Calu3 (cell line): Measurements from ENCODE around the gene C2orf76. TPM values are rescaled to one million over a fixed set of nuclear protein-coding genes. Genes with fewer than 3 reads are reported as not detected.
A peak's percentile ranks its signal among the peaks of the same experiment; 100 is the strongest.

ENCODE experiments used
- BruUV-seq: library from RNA; stranded (reverse); fragments of 400-500 nt; replicated peaks from 2 replicates; lab custom pipeline; 2021; lab: Mats Ljungman, UMichigan
- CTCF ChIA-PET: fragments of 300-600 bp; sonication (Branson Sonifier 250); formaldehyde crosslinking; loops from one replicate; lab custom pipeline; 2022; ENCODE audit warnings: antibody characterized with exemption; lab: Charles Lee
- DNase-seq: peaks from one replicate; pipeline ENCODE4 v3.0.0; 2022
- H3K27ac Mint-ChIP-seq: one replicate; pipeline ENCODE4 v1.8.0; 2022; ENCODE audit warnings: mixed read lengths; ENCODE audit not compliant: unreplicated experiment
- H3K27me3 Mint-ChIP-seq: one replicate; pipeline ENCODE4 v1.8.0; 2022; ENCODE audit warnings: mixed read lengths; ENCODE audit not compliant: unreplicated experiment
- H3K36me3 Mint-ChIP-seq: one replicate; pipeline ENCODE4 v1.8.0; 2022; ENCODE audit warnings: mild to moderate bottlenecking, moderate library complexity, mixed read lengths; ENCODE audit not compliant: insufficient read depth, unreplicated experiment
- H3K4me1 Mint-ChIP-seq: one replicate; pipeline ENCODE4 v1.8.0; 2022; ENCODE audit warnings: mild to moderate bottlenecking, low read depth, mixed read lengths; ENCODE audit not compliant: unreplicated experiment
- H3K4me3 Mint-ChIP-seq: one replicate; pipeline ENCODE4 v1.8.0; 2022; ENCODE audit warnings: mild to moderate bottlenecking, low read depth, moderate library complexity, mixed read lengths; ENCODE audit not compliant: unreplicated experiment
- H3K9me3 Mint-ChIP-seq: one replicate; pipeline ENCODE4 v1.8.0; 2022; ENCODE audit warnings: low read depth, mixed read lengths; ENCODE audit not compliant: unreplicated experiment
- CTCF ChIP-seq: fragments of 200-600 bp; IDR thresholded peaks from one replicate; pipeline ENCODE4 v1.8.0; 2022; ENCODE audit warnings: antibody characterized with exemption; ENCODE audit not compliant: unreplicated experiment
- intact Hi-C: fragments of 100-400 bp; cut with micrococcal nuclease; formaldehyde crosslinking; loops from one replicate; pipeline ENCODE4 v1.10.0; 2022; ENCODE audit not compliant: unreplicated experiment
- total RNA-seq: library from RNA; stranded (reverse); gene quantifications from 2 replicates; pipeline ENCODE4 v1.2.3, GENCODE V29; 2022

The C2orf76 gene
- total RNA-seq, 1 experiment from 2014 or later: 7.1 TPM

- Mint-ChIP-seq H3K9me3 (no peaks in the 10 kb centered on the region), H3K36me3 (peaks cover 38% of the 10 kb centered on the region), H3K27me3 (no peaks in the 10 kb centered on the region), H3K4me1 (peaks cover 23% of the 10 kb centered on the region), H3K27ac (no peak overlapping the region), H3K4me3 (peak overlapping the region; percentile 60)
- no peak for TF ChIP-seq CTCF
- intact Hi-C loops: no loop called here
- no peak for DNase-seq
- CTCF ChIA-PET: no interaction called here
- BruUV-seq: no TSS peak
These were observed 1.8 kb downstream of the C2orf76 start for GRCh38 chr2:119364798-119365197.

GRCh38 chr2:119360423-119360966 is 6.1 kb downstream of the C2orf76 start:
- Mint-ChIP-seq H3K4me1 (peaks cover 17% of the 10 kb centered on the region), H3K36me3 (no peaks in the 10 kb centered on the region), H3K27ac (no peak overlapping the region), H3K9me3 (no peaks in the 10 kb centered on the region), H3K4me3 (no peak overlapping the region), H3K27me3 (no peaks in the 10 kb centered on the region)
- no peak for TF ChIP-seq CTCF
- intact Hi-C loops: no loop called here
- CTCF ChIA-PET: no interaction called here
- no peak for DNase-seq
- no TSS peak for BruUV-seq

GRCh38 chr2:119359774-119360173 is 6.9 kb downstream of the C2orf76 start:
- no peak overlapping the region for H3K4me3 Mint-ChIP-seq
- H3K27ac Mint-ChIP-seq: no peak overlapping the region
- no peaks in the 10 kb centered on the region for H3K9me3 Mint-ChIP-seq
- intact Hi-C loops: no loop called here
- H3K4me1 Mint-ChIP-seq: peaks cover 11% of the 10 kb centered on the region
- no peaks in the 10 kb centered on the region for H3K36me3 Mint-ChIP-seq
- no TSS peak for BruUV-seq
- no peak for TF ChIP-seq CTCF
- DNase-seq: no peak
- CTCF ChIA-PET: no interaction called here
- H3K27me3 Mint-ChIP-seq: no peaks in the 10 kb centered on the region

GRCh38 chr2:119354860-119355259 is 11.8 kb downstream of the C2orf76 start:
- no peak for TF ChIP-seq CTCF
- DNase-seq: no peak
- H3K36me3 Mint-ChIP-seq: no peaks in the 10 kb centered on the region

More at GRCh38 chr2:119354860-119355259, 11.8 kb downstream of the C2orf76 start:
- no peaks in the 10 kb centered on the region for H3K9me3 Mint-ChIP-seq
- H3K27ac Mint-ChIP-seq: no peak overlapping the region
- H3K27me3 Mint-ChIP-seq: no peaks in the 10 kb centered on the region
- BruUV-seq: no TSS peak
- H3K4me1 Mint-ChIP-seq: no peaks in the 10 kb centered on the region
- CTCF ChIA-PET: no interaction called here
- intact Hi-C loops: no loop called here
- no peak overlapping the region for H3K4me3 Mint-ChIP-seq
